Measurements from ENCODE around the gene TLE3.

GRCh38 chr15:70120958-70121623 is 23.4 kb upstream of the TLE3 start:
- TF ChIP-seq ZFP30 (CRISPR knock-in tag; IDR thresholded peaks at IDR 0.05), result no peak
- no peak for TF ChIP-seq TCF4 (CRISPR knock-in tag; IDR thresholded peaks at IDR 0.05; ENCODE audit: borderline replicate concordance)
- TF ChIP-seq ARNTL (CRISPR knock-in tag; IDR thresholded peaks at IDR 0.05; ENCODE audit: borderline replicate concordance, low read depth), result no peak
- no peak for TF ChIP-seq PATZ1 (CRISPR knock-in tag; IDR thresholded peaks at IDR 0.05; ENCODE audit: borderline replicate concordance)
- TF ChIP-seq CSRNP3 (CRISPR knock-in tag; IDR thresholded peaks at IDR 0.05), result no peak
- TF ChIP-seq TOX (CRISPR knock-in tag; IDR thresholded peaks at IDR 0.05; ENCODE audit: borderline replicate concordance), result no peak
- TF ChIP-seq ZNF70 (CRISPR knock-in tag; IDR thresholded peaks at IDR 0.05), result no peak
- TF ChIP-seq SNAI2 (CRISPR knock-in tag; IDR thresholded peaks at IDR 0.05), result no peak
- no peak for TF ChIP-seq ZNF8 (CRISPR knock-in tag; IDR thresholded peaks at IDR 0.05)
- no peak for TF ChIP-seq ZFP3 (CRISPR knock-in tag; IDR thresholded peaks at IDR 0.05)
- no peak for TF ChIP-seq CREB5 (CRISPR knock-in tag; IDR thresholded peaks at IDR 0.05; ENCODE audit: low read depth)
- TF ChIP-seq GLIS3 (CRISPR knock-in tag; IDR thresholded peaks at IDR 0.05), result no peak
- no peak for TF ChIP-seq ZC3H10 (CRISPR knock-in tag; IDR thresholded peaks at IDR 0.05)

Measured in SK-N-SH treated with all-trans-retinoic acid at 6 μM for 48 hours (cell line).